ENCODE measurements around the gene MOSMO.

DNA sequence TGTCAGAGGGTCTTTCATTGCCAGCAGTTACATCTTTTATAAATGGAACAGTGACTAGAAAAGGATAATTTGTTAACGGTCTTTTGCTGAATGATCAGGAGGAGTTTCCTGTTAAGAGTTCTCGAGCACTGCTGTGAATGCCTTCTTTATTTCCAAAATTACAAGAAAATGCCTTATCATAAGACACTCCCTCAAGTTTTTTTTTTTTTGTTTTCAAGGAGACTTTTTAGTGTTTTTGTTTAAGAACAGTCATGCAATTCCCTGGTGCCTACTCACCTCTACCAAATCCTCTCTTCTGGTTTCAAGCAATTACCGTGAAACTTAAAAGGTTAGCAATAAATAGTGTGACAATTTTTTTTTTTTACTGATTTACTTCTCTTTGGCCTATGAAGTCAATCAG, 65.4 kb downstream of the MOSMO start:
- no peak for TF ChIP-seq POLR2A (IDR thresholded peaks at IDR 0.05; ENCODE audit: low read depth, low read length)
- TF ChIP-seq TAF1 (IDR thresholded peaks at IDR 0.05; ENCODE audit: borderline replicate concordance, low read depth, low read length), result no peak
